Thoracic aorta (tissue), 2 donors: ENCODE results near the gene ESF1. TPM values are rescaled to one million over a fixed set of nuclear protein-coding genes. Genes with fewer than 3 reads are reported as not detected.
A peak's percentile ranks its signal among the peaks of the same experiment; 100 is the strongest.

Source experiments
- ATAC-seq: fragments of 150-250 bp; one replicate; pipeline ENCODE4 v1.8.0; 2017; ENCODE audit warnings: low read depth; ENCODE audit not compliant: insufficient number of reproducible peaks, low FRiP score
- DNase-seq: peaks from one replicate; pipeline ENCODE4 v3.0.0-alpha.2; 2020; ENCODE audit warnings: low spot score
- H3K27ac ChIP-seq, 2 donors: fragments of 200-600 bp; sonication (generic); 1 replicate in 1 of 2; 2 replicates in 1 of 2; pipeline ENCODE4 v1.5.1; 2016; ENCODE audit warnings: mild to moderate bottlenecking in 2 of 2, moderate library complexity in 2 of 2
- H3K27me3 ChIP-seq: fragments of 200-600 bp; sonication (generic); replicated peaks from 2 replicates; pipeline ENCODE4 v1.6.0; 2016; ENCODE audit warnings: mild to moderate bottlenecking; ENCODE audit not compliant: insufficient read depth
- H3K36me3 ChIP-seq: fragments of 200-600 bp; sonication (generic); one replicate; pipeline ENCODE4 v1.5.1; 2016
- H3K4me1 ChIP-seq, 2 donors: fragments of 200-600 bp; sonication (generic); 1 replicate in 1 of 2; 2 replicates in 1 of 2; pipeline versions ENCODE4 v1.5.1 to v1.6.0; 2016; ENCODE audit warnings: low read depth in 2 of 2, mild to moderate bottlenecking in 1 of 2; ENCODE audit not compliant: control insufficient read depth in 1 of 2
- H3K4me3 ChIP-seq: fragments of 200-600 bp; sonication (generic); 2 replicates; pipeline ENCODE4 v1.5.1; 2016; ENCODE audit warnings: mild to moderate bottlenecking
- H3K9me3 ChIP-seq: fragments of 200-600 bp; sonication (generic); 2 replicates; pipeline ENCODE4 v1.5.1; 2016
- total RNA-seq, 2 donors: library from RNA; depleted of rRNA; stranded (reverse); fragments of >200 nt; gene quantifications; one replicate each; pipeline versions ENCODE4 v1.1.0 to v1.2.3, GENCODE V29; 2016
- TF ChIP-seq, protein P1 (sequence below): fragments of 200-600 bp; sonication (generic); IDR thresholded peaks from one replicate; pipeline ENCODE4 v1.5.1; 2019; ENCODE audit warnings: antibody characterized with exemption

The ESF1 gene
- total RNA-seq, 2 donors from 2014 or later = 9.2 to 22.8 TPM

DNA sequence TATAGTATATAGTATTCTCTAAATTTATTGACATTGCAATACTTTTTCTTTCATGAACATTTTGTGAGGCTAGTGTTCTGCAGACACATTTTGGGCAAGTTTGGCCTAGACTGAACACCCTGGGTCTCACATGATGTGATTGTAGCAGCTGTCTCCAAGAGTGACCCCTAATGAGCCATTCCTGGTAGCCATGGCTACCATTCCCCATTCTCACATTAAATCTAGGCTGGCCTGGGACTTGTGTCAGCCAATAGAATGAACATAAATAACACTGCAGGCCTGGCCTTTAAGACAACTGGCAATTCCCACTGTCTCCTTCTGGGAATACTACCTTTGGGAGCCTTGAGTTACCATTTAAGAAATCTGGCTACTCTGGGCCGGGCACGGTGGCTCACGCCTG, 108.0 kb downstream of the ESF1 start:
- Histone ChIP-seq H3K4me1 (peaks cover 9 to 14% of the 10 kb centered on the region in 2 donors), H3K9me3 (no peaks in the 10 kb centered on the region), H3K36me3 (no peaks in the 10 kb centered on the region), H3K4me3 (no peak overlapping the region), H3K27ac (peak overlapping the region in 1 of 2 donors; percentile 5), H3K27me3 (no peaks in the 10 kb centered on the region)
- DNase-seq (no peak), ATAC-seq (no peak)
- TF ChIP-seq, protein P1, sequence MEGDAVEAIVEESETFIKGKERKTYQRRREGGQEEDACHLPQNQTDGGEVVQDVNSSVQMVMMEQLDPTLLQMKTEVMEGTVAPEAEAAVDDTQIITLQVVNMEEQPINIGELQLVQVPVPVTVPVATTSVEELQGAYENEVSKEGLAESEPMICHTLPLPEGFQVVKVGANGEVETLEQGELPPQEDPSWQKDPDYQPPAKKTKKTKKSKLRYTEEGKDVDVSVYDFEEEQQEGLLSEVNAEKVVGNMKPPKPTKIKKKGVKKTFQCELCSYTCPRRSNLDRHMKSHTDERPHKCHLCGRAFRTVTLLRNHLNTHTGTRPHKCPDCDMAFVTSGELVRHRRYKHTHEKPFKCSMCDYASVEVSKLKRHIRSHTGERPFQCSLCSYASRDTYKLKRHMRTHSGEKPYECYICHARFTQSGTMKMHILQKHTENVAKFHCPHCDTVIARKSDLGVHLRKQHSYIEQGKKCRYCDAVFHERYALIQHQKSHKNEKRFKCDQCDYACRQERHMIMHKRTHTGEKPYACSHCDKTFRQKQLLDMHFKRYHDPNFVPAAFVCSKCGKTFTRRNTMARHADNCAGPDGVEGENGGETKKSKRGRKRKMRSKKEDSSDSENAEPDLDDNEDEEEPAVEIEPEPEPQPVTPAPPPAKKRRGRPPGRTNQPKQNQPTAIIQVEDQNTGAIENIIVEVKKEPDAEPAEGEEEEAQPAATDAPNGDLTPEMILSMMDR = no peak

DNA sequence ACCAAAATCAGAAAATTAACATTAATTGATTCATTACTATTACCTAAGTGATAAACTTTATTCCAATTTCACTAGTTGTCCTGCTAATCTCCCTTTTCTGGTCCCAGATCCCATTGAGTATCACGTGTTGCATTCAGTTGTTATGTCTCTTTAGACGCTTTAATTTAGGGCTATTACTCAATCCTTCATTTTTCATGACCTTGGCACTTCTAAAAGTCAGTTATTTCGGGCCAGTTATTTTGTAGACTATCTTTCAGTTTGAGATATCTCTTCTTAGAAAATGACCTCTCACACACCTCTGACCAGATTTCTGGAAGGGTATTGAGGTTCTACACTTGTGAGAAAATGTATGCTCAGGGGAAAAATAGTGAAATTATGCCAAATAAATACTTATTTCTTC, 112.0 kb downstream of the ESF1 start:
- Histone ChIP-seq H3K4me3 (no peak overlapping the region), H3K9me3 (no peaks in the 10 kb centered on the region), H3K27me3 (no peaks in the 10 kb centered on the region), H3K36me3 (no peaks in the 10 kb centered on the region), H3K4me1 (peaks cover 18 to 40% of the 10 kb centered on the region in 2 donors), H3K27ac (peak overlapping the region; percentile 39 to 76)
- TF ChIP-seq, protein P1 = no peak
- no peak for DNase-seq
- no peak for ATAC-seq

DNA sequence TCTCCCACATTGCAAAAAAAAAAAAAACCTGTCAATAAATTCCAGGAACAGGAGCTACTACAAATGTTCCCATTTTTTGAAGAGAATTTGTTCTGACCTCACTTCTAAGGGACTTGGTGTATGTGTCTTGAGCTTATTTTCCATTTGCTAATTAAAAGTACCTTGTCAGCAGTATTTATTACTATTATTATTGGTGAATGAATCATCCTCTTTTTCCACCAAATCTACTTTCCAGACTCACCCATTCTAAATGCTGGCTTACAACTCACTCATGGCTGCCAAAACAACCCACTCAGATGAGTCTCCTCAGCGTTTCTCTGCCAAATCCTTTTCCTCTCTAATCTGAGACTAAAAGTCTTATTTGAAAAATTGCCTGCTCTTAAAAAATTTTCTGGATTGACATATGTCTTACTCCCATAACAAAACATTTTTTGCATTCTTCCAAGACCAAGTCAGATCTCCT, 112.8 kb downstream of the ESF1 start:
- TF ChIP-seq, protein P1 = no peak
- Histone ChIP-seq H3K36me3 (no peaks in the 10 kb centered on the region), H3K9me3 (no peaks in the 10 kb centered on the region), H3K27me3 (no peaks in the 10 kb centered on the region), H3K27ac (peak overlapping the region; percentile 55 to 76), H3K4me1 (peaks cover 18 to 40% of the 10 kb centered on the region in 2 donors), H3K4me3 (no peak overlapping the region)
- ATAC-seq (peak; percentile 77), DNase-seq (peak; percentile 17)

DNA sequence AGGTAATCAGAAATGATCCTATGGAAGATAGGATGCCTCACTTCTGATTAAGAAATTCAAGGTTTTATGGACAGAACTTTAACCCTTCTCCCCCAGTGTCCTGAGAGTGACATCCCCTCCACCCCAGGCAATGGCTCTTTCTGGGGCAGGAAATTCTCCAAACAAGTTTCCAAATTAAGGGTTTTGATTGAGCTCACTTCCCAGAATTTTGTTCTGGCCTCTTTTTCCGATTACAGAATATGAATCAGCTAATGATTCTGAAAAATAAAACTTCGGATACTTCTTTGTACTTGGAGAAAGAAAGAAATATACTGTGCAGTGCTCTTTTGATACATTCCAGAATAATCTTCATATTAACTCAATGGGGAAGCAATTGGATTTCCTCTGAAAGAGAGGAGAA, 113.2 kb downstream of the ESF1 start:
- no peak for ATAC-seq
- TF ChIP-seq, protein P1 = no peak
- peak overlapping the region; percentile 55 to 76 for H3K27ac ChIP-seq

DNA sequence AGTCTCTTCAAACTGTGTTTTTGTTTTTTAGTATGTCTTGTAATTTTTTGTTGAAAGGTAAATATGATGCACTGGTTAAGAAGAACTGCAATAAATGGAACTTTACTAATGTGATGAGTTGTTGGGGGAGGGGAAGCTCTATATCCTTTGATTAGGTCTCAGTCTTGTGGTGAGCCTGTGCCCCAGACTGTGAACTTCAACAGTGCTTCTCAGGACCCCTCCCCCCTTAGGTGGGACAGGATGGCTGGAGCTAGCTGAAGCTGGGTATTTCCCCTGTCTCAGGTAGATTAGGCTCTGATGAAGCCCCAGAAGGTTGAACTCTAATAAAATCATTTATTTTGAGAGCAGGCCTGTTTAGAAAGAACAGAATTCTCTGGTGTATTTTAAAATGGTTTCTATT, 114.6 kb downstream of the ESF1 start:
- TF ChIP-seq, protein P1 = no peak
- H3K27ac ChIP-seq = peak overlapping the region in 1 of 2 donors; percentile 76
- no peak for ATAC-seq
- no peaks in the 10 kb centered on the region for H3K27me3 ChIP-seq
- DNase-seq = no peak
- no peak overlapping the region for H3K4me3 ChIP-seq
- no peaks in the 10 kb centered on the region for H3K9me3 ChIP-seq
- H3K4me1 ChIP-seq = peaks cover 18 to 40% of the 10 kb centered on the region in 2 donors
- H3K36me3 ChIP-seq = no peaks in the 10 kb centered on the region

More for the DNA sequence above, 113.2 kb downstream of the ESF1 start:
- H3K27me3 ChIP-seq = no peaks in the 10 kb centered on the region
- H3K4me3 ChIP-seq = no peak overlapping the region
- DNase-seq = no peak
- no peaks in the 10 kb centered on the region for H3K9me3 ChIP-seq
- H3K4me1 ChIP-seq = peaks cover 18 to 40% of the 10 kb centered on the region in 2 donors
- no peaks in the 10 kb centered on the region for H3K36me3 ChIP-seq
